K562 (cell line): ENCODE measurements around the gene AACS. TPM values are rescaled to one million over a fixed set of nuclear protein-coding genes. Genes with fewer than 3 reads are reported as not detected.

Source experiments
- ATAC-seq: fragments of 200-7000 bp; cut with Tn5 transposase; 3 replicates; pipeline ENCODE4 v1.9.1; 2020; ENCODE audit warnings: moderate library complexity
- BruUV-seq: library from RNA; stranded (reverse); fragments of 400-500 nt; replicated peaks from 2 replicates; lab custom pipeline; 2021; lab: Mats Ljungman, UMichigan
- CTCF ChIA-PET: fragments of 300-600 bp; formaldehyde crosslinking; extraction: SDS; loops from one replicate; lab custom pipeline; 2021; ENCODE audit warnings: low intra/inter-chr PET ratio; lab: Yijun Ruan, JAX
- POLR2A ChIA-PET: fragments of 300-600, 350-650 bp; sonication (Branson Sonifier 250); formaldehyde crosslinking; extraction: SDS; loops from one replicate; lab custom pipeline; 2021; ENCODE audit warnings: antibody characterized with exemption, inconsistent platforms; lab: Yijun Ruan, JAX
- DNase-seq, 4 experiments: peaks; one replicate each; pipeline versions ENCODE4 v3.0.0 to v3.0.0-alpha.2; 2011 to 2018; ENCODE audit warnings: low spot score in 3 of 4, mixed read lengths in 3 of 4; ENCODE audit errors: extremely low read depth in 1 of 4
- FAIRE-seq: peaks from 2 replicates; lab custom pipeline; 2011; peaks lifted over from hg19 to GRCh38; lab: Jason Lieb, UNC
- H2AFZ ChIP-seq: 2 replicates; pipeline ENCODE4 v1.6.0; 2011; ENCODE audit warnings: low read depth, low read length, control low read depth, inconsistent platforms
- H3K27ac ChIP-seq: fragments of 200-600 bp; 3 replicates; pipeline ENCODE4 v1.8.0; 2011; ENCODE audit warnings: low read depth, mild to moderate bottlenecking, control low read depth, inconsistent platforms, low read length, moderate library complexity, mixed read lengths; ENCODE audit errors: extremely low read depth
- H3K27me3 ChIP-seq, 2 experiments: fragments of 300-600 bp in 1 of 2; 2 replicates in 1 of 2; 3 replicates in 1 of 2; pipeline versions ENCODE4 v1.6.0 to v1.8.0; 2011; ENCODE audit warnings: inconsistent platforms in 2 of 2, low read length in 2 of 2, mild to moderate bottlenecking in 1 of 2, mixed read lengths in 1 of 2, moderate library complexity in 1 of 2; ENCODE audit not compliant: control insufficient read depth in 2 of 2, insufficient read depth in 2 of 2
- H3K36me3 ChIP-seq: fragments of 300-600 bp; 3 replicates; pipeline ENCODE4 v1.8.0; 2011; ENCODE audit warnings: mild to moderate bottlenecking, low read length, inconsistent platforms; ENCODE audit not compliant: control insufficient read depth, insufficient read depth
- H3K4me1 ChIP-seq, 2 experiments: fragments of 200-600 bp in 1 of 2; replicated peaks in 1 of 2; 2 replicates in 1 of 2; 3 replicates in 1 of 2; pipeline versions ENCODE4 v1.5.1 to v1.8.0; 2011; ENCODE audit warnings: inconsistent platforms in 2 of 2, low read length in 2 of 2, mild to moderate bottlenecking in 1 of 2, mixed read lengths in 1 of 2, moderate library complexity in 1 of 2; ENCODE audit not compliant: control insufficient read depth in 2 of 2, insufficient read depth in 2 of 2
- H3K4me2 ChIP-seq: 2 replicates; pipeline ENCODE4 v1.6.1; 2011; ENCODE audit warnings: low read length, control low read depth, inconsistent platforms, mixed read lengths; ENCODE audit not compliant: insufficient read depth
- H3K4me3 ChIP-seq: fragments of 200-600 bp; sonication (generic), shearing (Covaris generic); 2 replicates; pipeline ENCODE4 v1.5.1; 2016; ENCODE audit warnings: control low read depth, inconsistent platforms
- H3K79me2 ChIP-seq: fragments of 200-600 bp; 3 replicates; pipeline ENCODE4 v1.8.0; 2011; ENCODE audit warnings: low read length, inconsistent platforms; ENCODE audit not compliant: control insufficient read depth, insufficient read depth
- H3K9ac ChIP-seq, 2 experiments: 2 replicates each; pipeline versions ENCODE4 v1.6.0 to v1.6.1; 2011; ENCODE audit warnings: low read depth in 2 of 2, low read length in 2 of 2, control low read depth in 1 of 2, inconsistent platforms in 1 of 2, mild to moderate bottlenecking in 1 of 2, mixed read lengths in 1 of 2; ENCODE audit not compliant: insufficient read depth in 1 of 2
- H3K9me1 ChIP-seq: one replicate; pipeline ENCODE4 v1.6.0; 2011; ENCODE audit warnings: inconsistent platforms, mild to moderate bottlenecking, low read length, moderate library complexity; ENCODE audit not compliant: control insufficient read depth, insufficient read depth
- H3K9me3 ChIP-seq: replicated peaks from 2 replicates; pipeline ENCODE4 v1.5.1; 2011; ENCODE audit warnings: low read depth, low read length, inconsistent platforms; ENCODE audit not compliant: control insufficient read depth, insufficient read depth
- H4K20me1 ChIP-seq: replicated peaks from 2 replicates; pipeline ENCODE4 v1.6.1; 2011; ENCODE audit warnings: low read length, inconsistent platforms, mixed read lengths; ENCODE audit not compliant: control insufficient read depth, insufficient read depth
- ARID1B ChIP-seq: fragments of 450-650 bp; IDR thresholded peaks from 2 replicates; pipeline ENCODE4 v1.6.1; 2016; ENCODE audit warnings: antibody characterized with exemption, mild to moderate bottlenecking, inconsistent platforms
- CBFA2T3 ChIP-seq: fragments of 450-650 bp; IDR thresholded peaks from 2 replicates; pipeline ENCODE4 v1.6.1; 2017
- NFRKB ChIP-seq: fragments of 450-650 bp; IDR thresholded peaks from 2 replicates; pipeline ENCODE4 v1.6.1; 2016; ENCODE audit warnings: low read depth
- TAL1 ChIP-seq: fragments of 450-650 bp; IDR thresholded peaks from 2 replicates; pipeline ENCODE4 v1.6.1; 2016; ENCODE audit warnings: mild to moderate bottlenecking
- TEAD4 ChIP-seq, 2 experiments: sonication (generic) in 1 of 2; formaldehyde crosslinking in 1 of 2; IDR thresholded peaks; 2 replicates each; pipeline versions ENCODE4 v1.6.1 to v1.8.0; 2012 to 2022; ENCODE audit warnings: borderline replicate concordance in 1 of 2, inconsistent platforms in 1 of 2, low read length in 1 of 2, mild to moderate bottlenecking in 1 of 2, missing genetic modification reagents in 1 of 2
- WGBS: fragments of 100-300 bp; shearing (Covaris generic); methylation state at CpG from one replicate; pipeline ENCODE4 v1.1.6; 2016; ENCODE audit warnings: low coverage, mixed read lengths; ENCODE audit not compliant: insufficient coverage; ENCODE audit errors: missing lambda C conversion rate; 5-methylcytosine and 5-hydroxymethylcytosine counted together
- in situ Hi-C: fragments of 300-500 bp; cut with MboI; formaldehyde crosslinking; loops from 4 replicates; pipeline ENCODE4 v1.15.0; 2018; ENCODE audit warnings: inconsistent platforms, mixed read lengths
- intact Hi-C: fragments of 100-400 bp; cut with micrococcal nuclease; formaldehyde crosslinking; loops from 2 replicates; pipeline ENCODE4 v1.14.2; 2022
- polyA plus RNA-seq, 8 experiments: library from polyadenylated mRNA; depleted of rRNA in 4 of 8; stranded (reverse) in 5 of 8; unstranded in 3 of 8; fragments of >200 nt; fragmentation: Nextera tagmentation in 2 of 8; fragmentation: Illumina TruSeq in 1 of 8; extraction: Ambion mirVana in 2 of 8; extraction: Trizol in 1 of 8; gene quantifications; 2 replicates each; pipeline versions ENCODE4 v1.2.1 to v1.2.3, GENCODE V29; 2011 to 2014; ENCODE audit warnings: inconsistent platforms in 1 of 8, missing spikeins in 1 of 8
- total RNA-seq, 7 experiments: library from RNA; depleted of rRNA in 6 of 7; stranded (reverse); fragments of >200 nt in 6 of 7; fragmentation: Illumina TruSeq in 2 of 7; extraction: Trizol in 2 of 7; gene quantifications; 2 replicates each; pipeline versions ENCODE4 v1.2.1 to v1.2.3, GENCODE V29; 2011 to 2021; ENCODE audit warnings: low replicate concordance in 1 of 7

AACS gene
- total and polyA plus RNA-seq, 9 of the 15 experiments (the other 6 are each of a cell fraction or from before 2014, with no cell fraction given): 2.4 to 13.0 (median 6.0) TPM

- H3K27ac ChIP-seq: no peak overlapping the region
- in situ Hi-C loops: no loop called here
- H3K9me1 ChIP-seq: no peaks in the 10 kb centered on the region
- no peaks in the 10 kb centered on the region; the same call in 1 of the 2 replicates for H4K20me1 ChIP-seq
- H2AFZ ChIP-seq: no peak overlapping the region
- H3K79me2 ChIP-seq: no peaks in the 10 kb centered on the region
- WGBS: 22% methylated on average over 15 of the region's 15 CpGs
- no peak overlapping the region for H3K4me2 ChIP-seq
- H3K27me3 ChIP-seq: peaks cover 0 to 13% of the 10 kb centered on the region in 2 experiments; a peak in 1 of 5 replicates
- no peak overlapping the region for H3K4me3 ChIP-seq
- FAIRE-seq (no peak), ATAC-seq (no peak), DNase-seq (no peak)
- TF ChIP-seq NFRKB (no peak), TEAD4 (IDR thresholded peaks at IDR 0.05; ENCODE audit: low read length) (0 out of 2 replicates have a peak, but pooled peaks have one; percentile 17), TEAD4 (CRISPR knock-in tag; IDR thresholded peaks at IDR 0.05; ENCODE audit: borderline replicate concordance) (no peak), CBFA2T3 (peak; percentile 48), TAL1 (peak; percentile 10; the same call in 1 of the 2 replicates), ARID1B (0 out of 2 replicates have a peak, but pooled peaks have one; percentile 19)
- H3K9ac ChIP-seq: peak overlapping the region in 1 of 2 experiments; percentile 45; a peak in 1 of 4 replicates
- POLR2A ChIA-PET: interaction anchor here (0.6 to 1.4 kb wide), 2 partner anchors 181 to 1936 kb away, joined by 3 read pairs; no protein-coding TSS in a partner anchor
- CTCF ChIA-PET: no interaction called here
- peaks cover 0 to 5% of the 10 kb centered on the region in 2 experiments; a peak in 2 of 5 replicates for H3K4me1 ChIP-seq
- peaks cover 7% of the 10 kb centered on the region; the same call in 1 of the 3 replicates for H3K36me3 ChIP-seq
- intact Hi-C loops: no loop called here
- BruUV-seq: no TSS peak
- no peaks in the 10 kb centered on the region for H3K9me3 ChIP-seq
Observed at GRCh38 chr12:125098676-125099408, 33.6 kb downstream of the AACS start.
